DOHH2 (cell line): ENCODE data around the gene ZNF169.
"Not testable (repeated sequence)": the region's sequence is repeated elsewhere in the genome, so short reads cannot be mapped to it uniquely, and the experiment has no call there.

Source experiments
- H3F3A ChIP-seq: fragments of 200-600 bp; sonication (generic), shearing (Covaris generic); 2 replicates; pipeline ENCODE4 v1.6.0; 2016; ENCODE audit warnings: antibody characterized with exemption, mild to moderate bottlenecking; ENCODE audit not compliant: control insufficient read depth, insufficient read depth
- H3K27ac ChIP-seq: fragments of 200-600 bp; sonication (generic); 2 replicates; pipeline ENCODE4 v1.5.1; 2014; ENCODE audit warnings: low read depth, mild to moderate bottlenecking, low read length, moderate library complexity
- H3K27me3 ChIP-seq: fragments of 200-600 bp; sonication (generic); 2 replicates; pipeline ENCODE4 v1.6.1; 2014; ENCODE audit warnings: mild to moderate bottlenecking, low read length, mixed read lengths; ENCODE audit not compliant: control insufficient read depth
- H3K36me3 ChIP-seq: fragments of 200-600 bp; sonication (generic); 2 replicates; pipeline ENCODE4 v1.6.1; 2014; ENCODE audit warnings: mild to moderate bottlenecking, low read length, moderate library complexity, mixed read lengths; ENCODE audit not compliant: control insufficient read depth
- H3K4me1 ChIP-seq: fragments of 200-600 bp; sonication (generic); 2 replicates; pipeline ENCODE4 v1.6.1; 2014; ENCODE audit warnings: mild to moderate bottlenecking, low read length, mixed read lengths; ENCODE audit not compliant: control insufficient read depth
- H3K4me2 ChIP-seq: fragments of 200-600 bp; sonication (generic); 2 replicates; pipeline ENCODE4 v1.6.0; 2014; ENCODE audit warnings: mild to moderate bottlenecking, low read length, moderate library complexity
- H3K4me3 ChIP-seq: fragments of 200-600 bp; sonication (generic); 2 replicates; pipeline ENCODE4 v1.5.1; 2014; ENCODE audit warnings: mild to moderate bottlenecking, low read length, mixed read lengths
- H3K79me2 ChIP-seq: fragments of 200-600 bp; sonication (generic); 2 replicates; pipeline ENCODE4 v1.6.1; 2014; ENCODE audit warnings: mild to moderate bottlenecking, low read length, mixed read lengths; ENCODE audit not compliant: control insufficient read depth
- H3K9me2 ChIP-seq: fragments of 200-600 bp; sonication (generic); replicated peaks from 2 replicates; pipeline ENCODE4 v1.6.1; 2014; ENCODE audit warnings: mild to moderate bottlenecking, low read length, mixed read lengths; ENCODE audit not compliant: control insufficient read depth
- H3K9me3 ChIP-seq: fragments of 200-600 bp; sonication (generic); 2 replicates; pipeline ENCODE4 v1.6.1; 2014; ENCODE audit warnings: antibody characterized with exemption, low read length, mixed read lengths; ENCODE audit not compliant: control insufficient read depth, insufficient read depth
- H4K20me1 ChIP-seq: fragments of 200-600 bp; sonication (generic); 2 replicates; pipeline ENCODE4 v1.6.0; 2014; ENCODE audit warnings: low read depth, mild to moderate bottlenecking, antibody characterized with exemption, low read length, moderate library complexity; ENCODE audit not compliant: control insufficient read depth, insufficient read depth
- EZH2phosphoT487 ChIP-seq: fragments of 200-600 bp; sonication (generic); IDR thresholded peaks from 2 replicates; pipeline ENCODE4 v1.6.1; 2017; ENCODE audit warnings: borderline replicate concordance, mild to moderate bottlenecking, antibody characterized with exemption, low read length, moderate library complexity, mixed read lengths
- TF ChIP-seq, protein P1 (sequence below): fragments of 200-600 bp; sonication (generic); IDR thresholded peaks from one replicate; pipeline ENCODE4 v1.5.1; 2014; ENCODE audit warnings: antibody characterized with exemption, mild to moderate bottlenecking, low read depth, low read length; ENCODE audit not compliant: poor library complexity, severe bottlenecking

ZNF169 gene

DNA sequence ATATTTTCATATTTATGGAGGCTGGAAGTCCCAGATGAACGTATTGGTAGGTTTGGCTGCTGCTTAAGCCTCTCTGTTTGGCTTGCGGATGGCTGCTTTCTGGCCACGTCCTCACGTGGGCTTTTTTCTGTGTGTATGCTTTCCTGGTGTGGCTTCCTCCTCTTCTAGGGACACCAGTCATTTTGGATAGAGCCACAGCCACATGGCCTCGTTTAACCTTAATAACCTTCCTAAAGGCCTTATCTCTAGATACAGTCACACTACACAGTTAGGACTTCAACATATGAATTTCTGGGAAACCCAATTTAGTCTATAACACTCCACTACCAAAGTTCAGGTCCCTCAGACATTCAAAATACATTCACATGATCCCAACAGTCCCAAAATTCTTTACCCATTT, 42.5 kb downstream of the ZNF169 start:
- no peaks in the 10 kb centered on the region for H4K20me1 ChIP-seq
- H3K4me2 ChIP-seq, result no peak overlapping the region
- H3K36me3 ChIP-seq, result no peaks in the 10 kb centered on the region
- no peaks in the 10 kb centered on the region for H3K9me2 ChIP-seq
- no peaks in the 10 kb centered on the region for H3K79me2 ChIP-seq
- no peak for TF ChIP-seq EZH2phosphoT487
- TF ChIP-seq, protein P1, sequence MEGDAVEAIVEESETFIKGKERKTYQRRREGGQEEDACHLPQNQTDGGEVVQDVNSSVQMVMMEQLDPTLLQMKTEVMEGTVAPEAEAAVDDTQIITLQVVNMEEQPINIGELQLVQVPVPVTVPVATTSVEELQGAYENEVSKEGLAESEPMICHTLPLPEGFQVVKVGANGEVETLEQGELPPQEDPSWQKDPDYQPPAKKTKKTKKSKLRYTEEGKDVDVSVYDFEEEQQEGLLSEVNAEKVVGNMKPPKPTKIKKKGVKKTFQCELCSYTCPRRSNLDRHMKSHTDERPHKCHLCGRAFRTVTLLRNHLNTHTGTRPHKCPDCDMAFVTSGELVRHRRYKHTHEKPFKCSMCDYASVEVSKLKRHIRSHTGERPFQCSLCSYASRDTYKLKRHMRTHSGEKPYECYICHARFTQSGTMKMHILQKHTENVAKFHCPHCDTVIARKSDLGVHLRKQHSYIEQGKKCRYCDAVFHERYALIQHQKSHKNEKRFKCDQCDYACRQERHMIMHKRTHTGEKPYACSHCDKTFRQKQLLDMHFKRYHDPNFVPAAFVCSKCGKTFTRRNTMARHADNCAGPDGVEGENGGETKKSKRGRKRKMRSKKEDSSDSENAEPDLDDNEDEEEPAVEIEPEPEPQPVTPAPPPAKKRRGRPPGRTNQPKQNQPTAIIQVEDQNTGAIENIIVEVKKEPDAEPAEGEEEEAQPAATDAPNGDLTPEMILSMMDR, result no peak
- no peaks in the 10 kb centered on the region for H3F3A ChIP-seq
- no peak overlapping the region for H3K27ac ChIP-seq
- no peaks in the 10 kb centered on the region for H3K27me3 ChIP-seq
- no peaks in the 10 kb centered on the region for H3K4me1 ChIP-seq
- no peak overlapping the region for H3K4me3 ChIP-seq
- H3K9me3 ChIP-seq, result no peaks in the 10 kb centered on the region

DNA sequence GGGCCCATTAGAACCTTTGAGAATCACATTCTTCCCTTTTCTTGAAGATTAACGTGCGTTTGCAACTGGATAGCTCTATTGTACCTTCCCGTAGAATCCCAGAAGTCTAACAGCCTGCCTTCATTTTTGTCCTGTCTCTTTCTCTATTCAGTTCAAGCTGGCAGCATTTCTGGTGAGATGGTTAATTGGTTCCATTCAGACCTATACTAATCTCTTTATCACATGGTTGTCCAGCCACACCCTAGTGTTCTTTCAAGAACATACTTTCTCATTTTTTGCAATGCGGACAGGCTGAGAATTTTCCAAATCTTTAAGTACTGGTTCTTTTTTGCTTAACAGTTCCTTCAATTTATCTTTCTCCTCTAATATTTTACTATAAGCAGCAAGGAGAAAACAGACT, 43.3 kb downstream of the ZNF169 start:
- Histone ChIP-seq H3K27me3 (no peaks in the 10 kb centered on the region), H3K27ac (no peak overlapping the region), H3K36me3 (no peaks in the 10 kb centered on the region), H3K4me3 (no peak overlapping the region), H3K9me3 (no peaks in the 10 kb centered on the region), H4K20me1 (no peaks in the 10 kb centered on the region), H3K4me2 (no peak overlapping the region), H3K9me2 (no peaks in the 10 kb centered on the region), H3K79me2 (no peaks in the 10 kb centered on the region), H3K4me1 (no peaks in the 10 kb centered on the region), H3F3A (no peaks in the 10 kb centered on the region)
- no peak for TF ChIP-seq EZH2phosphoT487
- TF ChIP-seq, protein P1, result no peak

DNA sequence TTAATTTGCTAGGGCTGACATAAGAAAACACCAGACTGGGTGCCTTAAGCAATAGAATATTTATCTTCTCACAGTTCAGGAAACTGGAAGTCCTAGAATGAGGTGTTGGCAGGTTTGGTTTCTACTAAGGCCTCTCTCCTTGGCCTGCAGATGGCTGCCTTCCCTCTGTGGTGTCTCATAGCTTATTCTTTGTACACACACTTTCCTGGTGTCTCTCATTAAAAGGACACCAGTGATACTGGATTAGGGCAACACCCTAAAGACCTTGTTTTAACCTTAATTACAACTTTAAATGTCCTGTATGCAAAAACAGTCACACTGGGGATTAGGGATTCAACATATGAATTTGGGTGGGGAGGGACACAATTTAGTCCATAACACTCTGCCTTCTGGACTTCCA, 44.2 kb downstream of the ZNF169 start:
- no peaks in the 10 kb centered on the region for H3F3A ChIP-seq
- H3K36me3 ChIP-seq, result no peaks in the 10 kb centered on the region
- H3K4me1 ChIP-seq, result no peaks in the 10 kb centered on the region
- H4K20me1 ChIP-seq, result no peaks in the 10 kb centered on the region
- H3K9me3 ChIP-seq, result no peaks in the 10 kb centered on the region
- no peak overlapping the region for H3K27ac ChIP-seq
- H3K79me2 ChIP-seq, result no peaks in the 10 kb centered on the region
- H3K9me2 ChIP-seq, result no peaks in the 10 kb centered on the region
- no peak overlapping the region for H3K4me2 ChIP-seq
- TF ChIP-seq EZH2phosphoT487, result no peak
- TF ChIP-seq, protein P1, result no peak
- no peak overlapping the region for H3K4me3 ChIP-seq
- no peaks in the 10 kb centered on the region for H3K27me3 ChIP-seq

DNA sequence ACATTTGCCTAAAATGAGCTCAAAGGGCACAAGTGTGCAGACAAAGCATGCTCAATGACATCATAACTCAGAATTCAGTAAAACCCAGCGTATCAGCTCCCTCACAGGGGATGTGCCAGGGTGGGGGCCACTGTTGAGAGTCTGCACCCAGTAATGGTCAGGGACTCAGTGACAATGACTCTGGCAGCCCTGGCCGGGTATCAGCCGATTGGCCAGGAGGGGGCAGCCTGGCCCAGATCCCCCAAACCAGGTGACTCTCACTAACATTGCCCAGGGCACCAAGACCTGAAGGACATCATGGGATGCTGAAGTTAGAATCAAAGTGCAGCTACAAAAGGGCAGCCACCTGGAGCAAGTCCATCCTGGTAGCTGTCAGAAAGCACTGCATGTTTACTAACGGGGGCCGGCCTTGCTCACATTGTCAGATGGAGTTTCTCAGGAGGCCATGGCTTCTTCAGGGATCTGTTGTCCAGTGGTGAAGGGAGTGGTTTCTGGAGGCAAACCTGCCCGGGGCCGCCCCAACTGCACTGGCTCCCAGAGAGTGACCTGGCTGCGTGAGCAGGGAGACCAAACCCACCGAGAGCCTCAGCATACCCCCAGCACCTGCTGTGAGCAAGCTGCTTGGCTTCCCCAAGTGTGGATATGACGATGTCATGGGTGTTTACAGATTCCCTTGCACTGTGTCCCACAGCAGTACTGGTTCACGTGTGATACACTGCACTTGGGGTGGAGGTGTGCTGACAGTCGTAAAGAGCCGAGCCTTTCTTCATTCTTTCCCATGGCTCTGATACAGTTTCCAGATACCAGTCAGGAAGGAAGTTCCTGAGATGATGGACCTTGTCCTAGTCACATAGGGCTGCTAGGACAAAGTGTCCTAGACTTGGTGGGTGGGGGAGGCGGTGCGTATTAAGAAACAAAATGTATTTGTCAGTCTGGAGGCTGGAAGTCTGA, 56.2 kb downstream of the ZNF169 start:
- H3K27me3 ChIP-seq, H3K4me1 ChIP-seq, H3K27ac ChIP-seq, H3K9me2 ChIP-seq, H3K9me3 ChIP-seq, H3F3A ChIP-seq, H3K36me3 ChIP-seq, H3K79me2 ChIP-seq, H4K20me1 ChIP-seq, H3K4me2 ChIP-seq, H3K4me3 ChIP-seq: not testable (repeated sequence)

DNA sequence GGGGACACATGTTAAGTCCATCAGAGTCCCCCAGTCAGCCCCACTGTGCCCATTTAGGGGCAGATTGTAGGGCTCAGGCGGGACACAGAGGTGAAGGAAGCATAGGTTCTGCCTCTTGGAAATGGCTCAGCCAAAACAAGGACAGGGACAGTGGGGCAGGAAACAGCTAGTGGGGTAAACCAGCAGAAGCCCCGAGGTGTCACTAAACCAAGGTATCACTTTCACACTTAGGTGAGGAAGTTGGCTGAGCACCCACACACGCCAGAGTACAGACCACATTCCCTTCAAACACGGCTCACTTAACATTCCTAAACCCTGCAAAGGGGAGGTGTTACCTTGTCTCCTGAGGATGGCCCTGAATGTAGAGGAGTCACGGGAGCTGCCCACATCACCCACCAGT, 57.1 kb downstream of the ZNF169 start:
- not testable (repeated sequence) for H3K4me1 ChIP-seq, H3K9me3 ChIP-seq, H3K79me2 ChIP-seq, H3F3A ChIP-seq, H3K4me3 ChIP-seq, H3K27me3 ChIP-seq, H3K4me2 ChIP-seq, H3K36me3 ChIP-seq, H3K27ac ChIP-seq, H3K9me2 ChIP-seq, H4K20me1 ChIP-seq
